CD4-positive, alpha-beta T cell treated with Interleukin-17A for 4 hours (primary cell): ENCODE results near the gene KBTBD3.
"Not testable (repeated sequence)": the region's sequence is repeated elsewhere in the genome, so short reads cannot be mapped to it uniquely, and the experiment has no call there.

Source experiments
- DNase-seq: peaks from one replicate; pipeline ENCODE4 v3.0.0-alpha.2; 2020; ENCODE audit warnings: mixed read lengths

KBTBD3 gene

DNA sequence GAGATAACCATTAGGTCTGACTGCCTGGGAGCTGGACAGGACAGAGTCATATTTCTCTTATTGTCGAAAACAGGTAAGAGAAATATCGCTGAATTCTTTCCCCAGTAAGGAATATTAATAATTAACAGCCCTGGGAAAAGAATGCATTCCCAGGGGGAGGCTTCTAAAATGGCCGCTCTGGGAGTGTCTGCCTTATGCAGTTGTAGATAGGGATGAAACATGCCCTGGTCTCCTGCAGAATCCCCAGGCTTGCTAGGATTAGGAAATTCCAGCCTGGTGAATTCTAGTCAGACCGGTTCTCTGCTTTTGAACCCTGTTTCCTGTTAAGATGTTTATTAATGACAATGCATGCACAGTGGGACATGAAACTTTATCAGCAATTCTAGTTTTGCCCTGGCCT is 74.1 kb downstream of the KBTBD3 start:
- not testable (repeated sequence) for DNase-seq

DNA sequence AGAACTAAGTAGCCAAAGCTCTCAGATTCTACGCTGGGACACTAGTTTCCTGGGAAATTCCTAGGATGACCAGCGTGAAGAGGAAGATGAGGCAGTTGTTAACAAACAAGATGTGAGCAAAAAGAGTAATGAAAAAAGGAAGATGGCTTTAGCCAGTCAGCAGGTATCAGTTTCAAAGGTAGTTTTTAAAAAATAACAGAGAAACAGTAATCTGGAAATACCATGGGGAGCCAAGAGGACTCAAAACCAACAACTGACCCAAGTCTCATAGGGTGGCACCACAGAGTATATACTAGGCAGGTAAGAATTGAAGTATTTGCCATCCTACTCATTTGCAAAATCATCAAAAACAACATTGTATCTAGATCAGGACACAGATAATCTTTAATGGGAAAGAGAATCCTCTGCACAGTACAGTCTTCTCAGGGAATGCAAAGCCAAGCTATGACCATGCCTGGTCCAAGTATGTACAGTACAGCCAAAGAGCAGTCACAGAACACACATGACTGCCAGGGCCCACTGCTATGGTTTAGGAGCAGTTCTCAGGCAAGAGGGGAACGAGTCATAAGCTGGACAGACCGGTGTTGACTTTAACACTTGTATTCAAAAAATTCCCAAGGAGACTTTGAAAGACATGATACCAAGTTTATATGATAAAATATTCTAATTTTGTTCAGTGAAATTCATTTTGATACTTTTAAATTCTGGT is 75.7 kb downstream of the KBTBD3 start:
- DNase-seq = no peak
